Calu3 (cell line): ENCODE results near the gene PRKN. TPM values are rescaled to one million over a fixed set of nuclear protein-coding genes. Genes with fewer than 3 reads are reported as not detected.

Source experiments
- BruUV-seq: library from RNA; stranded (reverse); fragments of 400-500 nt; replicated peaks from 2 replicates; lab custom pipeline; 2021; lab: Mats Ljungman, UMichigan
- CTCF ChIA-PET: fragments of 300-600 bp; sonication (Branson Sonifier 250); formaldehyde crosslinking; loops from one replicate; lab custom pipeline; 2022; ENCODE audit warnings: antibody characterized with exemption; lab: Charles Lee
- DNase-seq: peaks from one replicate; pipeline ENCODE4 v3.0.0; 2022
- H3K27ac Mint-ChIP-seq: one replicate; pipeline ENCODE4 v1.8.0; 2022; ENCODE audit warnings: mixed read lengths; ENCODE audit not compliant: unreplicated experiment
- H3K27me3 Mint-ChIP-seq: one replicate; pipeline ENCODE4 v1.8.0; 2022; ENCODE audit warnings: mixed read lengths; ENCODE audit not compliant: unreplicated experiment
- H3K36me3 Mint-ChIP-seq: one replicate; pipeline ENCODE4 v1.8.0; 2022; ENCODE audit warnings: mild to moderate bottlenecking, moderate library complexity, mixed read lengths; ENCODE audit not compliant: insufficient read depth, unreplicated experiment
- H3K4me1 Mint-ChIP-seq: one replicate; pipeline ENCODE4 v1.8.0; 2022; ENCODE audit warnings: mild to moderate bottlenecking, low read depth, mixed read lengths; ENCODE audit not compliant: unreplicated experiment
- H3K4me3 Mint-ChIP-seq: one replicate; pipeline ENCODE4 v1.8.0; 2022; ENCODE audit warnings: mild to moderate bottlenecking, low read depth, moderate library complexity, mixed read lengths; ENCODE audit not compliant: unreplicated experiment
- H3K9me3 Mint-ChIP-seq: one replicate; pipeline ENCODE4 v1.8.0; 2022; ENCODE audit warnings: low read depth, mixed read lengths; ENCODE audit not compliant: unreplicated experiment
- CTCF ChIP-seq: fragments of 200-600 bp; IDR thresholded peaks from one replicate; pipeline ENCODE4 v1.8.0; 2022; ENCODE audit warnings: antibody characterized with exemption; ENCODE audit not compliant: unreplicated experiment
- intact Hi-C: fragments of 100-400 bp; cut with micrococcal nuclease; formaldehyde crosslinking; loops from one replicate; pipeline ENCODE4 v1.10.0; 2022; ENCODE audit not compliant: unreplicated experiment
- total RNA-seq: library from RNA; stranded (reverse); gene quantifications from 2 replicates; pipeline ENCODE4 v1.2.3, GENCODE V29; 2022

PRKN gene
- total RNA-seq, 1 experiment from 2014 or later: 3.8 TPM

- no peak for DNase-seq
- Mint-ChIP-seq H3K36me3 (no peaks in the 10 kb centered on the region), H3K4me3 (no peak overlapping the region), H3K4me1 (no peaks in the 10 kb centered on the region), H3K27ac (no peak overlapping the region), H3K27me3 (no peaks in the 10 kb centered on the region), H3K9me3 (no peaks in the 10 kb centered on the region)
- no peak for TF ChIP-seq CTCF
- no TSS peak for BruUV-seq
- CTCF ChIA-PET: no interaction called here
- intact Hi-C loops: no loop called here
Observed at GRCh38 chr6:161453558-161453957, 1274.0 kb downstream of the PRKN start.

- no peak for TF ChIP-seq CTCF
- intact Hi-C loops: no loop called here
- Mint-ChIP-seq H3K27ac (no peak overlapping the region), H3K9me3 (no peaks in the 10 kb centered on the region), H3K27me3 (no peaks in the 10 kb centered on the region), H3K36me3 (no peaks in the 10 kb centered on the region), H3K4me1 (no peaks in the 10 kb centered on the region), H3K4me3 (no peak overlapping the region)
- no peak for DNase-seq
- BruUV-seq: no TSS peak
- CTCF ChIA-PET: no interaction called here
Observed at GRCh38 chr6:161452241-161452640, 1275.3 kb downstream of the PRKN start.

GRCh38 chr6:161449521-161449920 lies 1278.0 kb downstream of the PRKN start:
- Mint-ChIP-seq H3K9me3 (no peaks in the 10 kb centered on the region), H3K27me3 (no peaks in the 10 kb centered on the region), H3K4me1 (no peaks in the 10 kb centered on the region), H3K4me3 (no peak overlapping the region), H3K27ac (no peak overlapping the region), H3K36me3 (no peaks in the 10 kb centered on the region)
- DNase-seq: no peak
- TF ChIP-seq CTCF: no peak
- BruUV-seq: no TSS peak
- CTCF ChIA-PET: no interaction called here
- intact Hi-C loops: no loop called here

GRCh38 chr6:161446949-161447348 lies 1280.6 kb downstream of the PRKN start:
- no peak for DNase-seq
- H3K27me3 Mint-ChIP-seq: no peaks in the 10 kb centered on the region
- intact Hi-C loops: no loop called here
- CTCF ChIA-PET: no interaction called here
- no peak for TF ChIP-seq CTCF
- no peak overlapping the region for H3K4me3 Mint-ChIP-seq
- BruUV-seq: no TSS peak
- no peak overlapping the region for H3K27ac Mint-ChIP-seq
- no peaks in the 10 kb centered on the region for H3K36me3 Mint-ChIP-seq
- H3K4me1 Mint-ChIP-seq: no peaks in the 10 kb centered on the region
- no peaks in the 10 kb centered on the region for H3K9me3 Mint-ChIP-seq
